ENCODE data around the gene AMFR.

DNA sequence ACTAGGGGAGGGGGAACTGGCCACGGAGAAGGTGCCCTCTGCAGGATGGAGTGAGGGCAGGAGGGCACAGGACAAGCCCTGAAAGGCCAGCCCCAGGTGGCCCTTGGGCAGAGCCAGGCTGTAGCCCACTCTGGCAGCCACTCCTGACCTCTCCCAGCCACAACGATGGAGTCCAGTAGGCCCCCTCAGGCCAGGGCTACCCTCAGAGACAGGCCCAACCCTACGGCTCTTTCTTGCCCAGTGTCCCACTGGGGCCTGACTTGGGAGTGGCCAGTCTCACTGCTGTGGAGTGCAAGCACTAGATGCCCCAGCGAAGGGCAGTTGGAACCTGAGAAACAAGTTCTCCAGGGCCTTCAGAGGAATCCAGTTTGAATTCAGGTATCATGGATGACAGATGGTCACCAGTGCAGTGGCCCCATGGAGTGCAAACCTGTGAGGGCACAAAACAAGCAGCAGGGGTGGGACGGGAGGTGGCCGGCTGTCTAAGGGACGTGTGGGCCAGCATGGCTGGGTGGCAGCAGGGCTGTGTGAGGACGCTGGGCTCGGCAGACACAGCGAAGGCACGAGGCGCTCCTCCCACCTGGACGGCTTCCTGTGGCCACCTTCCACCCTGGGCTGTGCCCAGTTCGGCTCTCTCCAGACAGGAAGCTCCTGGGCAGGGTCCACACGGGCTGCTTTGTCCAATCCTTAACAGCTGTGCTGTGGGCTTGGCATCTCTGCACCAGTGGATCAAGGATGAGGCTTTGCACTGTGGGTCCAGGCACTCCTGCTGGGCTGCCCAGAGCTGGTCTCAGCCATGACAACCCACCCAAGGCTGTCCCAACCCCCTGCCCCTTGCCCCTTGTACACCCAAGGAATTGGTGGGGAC lies 72.1 kb downstream of the AMFR start:
- TF ChIP-seq POLR2AphosphoS5 (IDR thresholded peaks at IDR 0.05): no peak
- no peak for TF ChIP-seq CTCF (IDR thresholded peaks at IDR 0.05 in 8 of 11, conservative IDR thresholded peaks at IDR 0.05 in 3 of 11)

All from spleen (tissue), 7 donors.